ACC112 (cell line): ENCODE results near the gene TACR2.

Source experiments
- H2AFZ ChIP-seq: fragments of 200-600 bp; sonication (generic); one replicate; pipeline ENCODE4 v1.6.0; 2017; ENCODE audit warnings: antibody characterized with exemption, low read length; ENCODE audit not compliant: unreplicated experiment
- H3K27ac ChIP-seq: fragments of 200-600 bp; sonication (generic); 2 replicates; pipeline ENCODE4 v1.5.1; 2014; ENCODE audit warnings: low read depth, mild to moderate bottlenecking, antibody characterized with exemption, low read length, moderate library complexity
- H3K27me3 ChIP-seq: fragments of 200-600 bp; sonication (generic); 2 replicates; pipeline ENCODE4 v1.6.1; 2014; ENCODE audit warnings: mild to moderate bottlenecking, antibody characterized with exemption, low read length, moderate library complexity, mixed read lengths; ENCODE audit not compliant: insufficient read depth
- H3K36me3 ChIP-seq: fragments of 200-600 bp; sonication (generic); 2 replicates; pipeline ENCODE4 v1.6.1; 2016; ENCODE audit warnings: mild to moderate bottlenecking, antibody characterized with exemption, low read length, moderate library complexity, mixed read lengths; ENCODE audit not compliant: insufficient read depth
- H3K4me1 ChIP-seq: fragments of 200-600 bp; sonication (generic); one replicate; pipeline ENCODE4 v1.6.1; 2016; ENCODE audit warnings: low read length, mixed read lengths; ENCODE audit not compliant: insufficient read depth, unreplicated experiment, control insufficient read depth
- H3K4me3 ChIP-seq: fragments of 200-600 bp; sonication (generic); 2 replicates; pipeline ENCODE4 v1.5.1; 2014; ENCODE audit warnings: mild to moderate bottlenecking, low read depth, low read length
- H3K79me2 ChIP-seq: fragments of 200-600 bp; sonication (generic); one replicate; pipeline ENCODE4 v1.6.0; 2016; ENCODE audit warnings: low read length; ENCODE audit not compliant: control insufficient read depth, unreplicated experiment, insufficient read depth

Gene TACR2

GRCh38 chr10:69434926-69435325 is 18.2 kb upstream of the TACR2 start:
- Histone ChIP-seq H3K27ac (no peak overlapping the region), H2AFZ (no peak overlapping the region), H3K79me2 (no peaks in the 10 kb centered on the region), H3K36me3 (no peaks in the 10 kb centered on the region), H3K4me1 (peaks cover 20% of the 10 kb centered on the region), H3K27me3 (no peaks in the 10 kb centered on the region), H3K4me3 (no peak overlapping the region)

GRCh38 chr10:69434169-69434568 is 17.5 kb upstream of the TACR2 start:
- Histone ChIP-seq H3K27me3 (no peaks in the 10 kb centered on the region), H2AFZ (no peak overlapping the region), H3K79me2 (no peaks in the 10 kb centered on the region), H3K27ac (no peak overlapping the region), H3K36me3 (no peaks in the 10 kb centered on the region), H3K4me1 (peaks cover 15% of the 10 kb centered on the region), H3K4me3 (no peak overlapping the region)

GRCh38 chr10:69428165-69428564 is 11.4 kb upstream of the TACR2 start:
- no peaks in the 10 kb centered on the region for H3K36me3 ChIP-seq
- no peak overlapping the region for H3K4me3 ChIP-seq
- H2AFZ ChIP-seq, result no peak overlapping the region
- no peak overlapping the region for H3K27ac ChIP-seq
- no peaks in the 10 kb centered on the region for H3K27me3 ChIP-seq
- H3K4me1 ChIP-seq, result no peaks in the 10 kb centered on the region
- no peaks in the 10 kb centered on the region for H3K79me2 ChIP-seq

GRCh38 chr10:69426376-69426727 is 9.6 kb upstream of the TACR2 start:
- Histone ChIP-seq H3K4me1 (no peaks in the 10 kb centered on the region), H3K36me3 (no peaks in the 10 kb centered on the region), H3K4me3 (no peak overlapping the region), H3K79me2 (no peaks in the 10 kb centered on the region), H3K27me3 (no peaks in the 10 kb centered on the region), H3K27ac (no peak overlapping the region), H2AFZ (no peak overlapping the region)

- Histone ChIP-seq H3K36me3 (no peaks in the 10 kb centered on the region), H3K4me3 (no peak overlapping the region), H2AFZ (no peak overlapping the region), H3K79me2 (no peaks in the 10 kb centered on the region), H3K4me1 (no peaks in the 10 kb centered on the region), H3K27me3 (no peaks in the 10 kb centered on the region), H3K27ac (no peak overlapping the region)
Observed at GRCh38 chr10:69425511-69426298, 9.0 kb upstream of the TACR2 start.

GRCh38 chr10:69425041-69425440 is 8.3 kb upstream of the TACR2 start:
- Histone ChIP-seq H2AFZ (no peak overlapping the region), H3K27me3 (no peaks in the 10 kb centered on the region), H3K79me2 (no peaks in the 10 kb centered on the region), H3K4me1 (no peaks in the 10 kb centered on the region), H3K4me3 (no peak overlapping the region), H3K27ac (no peak overlapping the region), H3K36me3 (no peaks in the 10 kb centered on the region)

GRCh38 chr10:69422676-69423075 is 6.0 kb upstream of the TACR2 start:
- H3K4me3 ChIP-seq, result no peak overlapping the region
- no peak overlapping the region for H2AFZ ChIP-seq
- no peaks in the 10 kb centered on the region for H3K79me2 ChIP-seq
- H3K36me3 ChIP-seq, result no peaks in the 10 kb centered on the region
- no peaks in the 10 kb centered on the region for H3K4me1 ChIP-seq
- H3K27me3 ChIP-seq, result no peaks in the 10 kb centered on the region
- no peak overlapping the region for H3K27ac ChIP-seq

GRCh38 chr10:69421611-69422308 is 5.0 kb upstream of the TACR2 start:
- Histone ChIP-seq H3K27me3 (no peaks in the 10 kb centered on the region), H3K4me1 (no peaks in the 10 kb centered on the region), H3K27ac (no peak overlapping the region), H3K79me2 (no peaks in the 10 kb centered on the region), H3K4me3 (no peak overlapping the region), H3K36me3 (no peaks in the 10 kb centered on the region), H2AFZ (no peak overlapping the region)

- Histone ChIP-seq H3K79me2 (no peaks in the 10 kb centered on the region), H3K36me3 (no peaks in the 10 kb centered on the region), H3K4me1 (no peaks in the 10 kb centered on the region), H3K27me3 (no peaks in the 10 kb centered on the region), H2AFZ (no peak overlapping the region), H3K4me3 (no peak overlapping the region), H3K27ac (no peak overlapping the region)
Observed at GRCh38 chr10:69419744-69420126, 3.0 kb upstream of the TACR2 start.

- H3K79me2 ChIP-seq, result no peaks in the 10 kb centered on the region
- H3K4me1 ChIP-seq, result no peaks in the 10 kb centered on the region
- H2AFZ ChIP-seq, result no peak overlapping the region
- H3K4me3 ChIP-seq, result no peak overlapping the region
- H3K27ac ChIP-seq, result no peak overlapping the region
- no peaks in the 10 kb centered on the region for H3K27me3 ChIP-seq
- H3K36me3 ChIP-seq, result no peaks in the 10 kb centered on the region
Observed at GRCh38 chr10:69419096-69419743, 2.5 kb upstream of the TACR2 start.
